ENCODE results near the gene GALNT14. TPM values are rescaled to one million over a fixed set of nuclear protein-coding genes. Genes with fewer than 3 reads are reported as not detected.

Gene GALNT14
- total RNA-seq, 1 donor from 2014 or later: 14.4 TPM

DNA sequence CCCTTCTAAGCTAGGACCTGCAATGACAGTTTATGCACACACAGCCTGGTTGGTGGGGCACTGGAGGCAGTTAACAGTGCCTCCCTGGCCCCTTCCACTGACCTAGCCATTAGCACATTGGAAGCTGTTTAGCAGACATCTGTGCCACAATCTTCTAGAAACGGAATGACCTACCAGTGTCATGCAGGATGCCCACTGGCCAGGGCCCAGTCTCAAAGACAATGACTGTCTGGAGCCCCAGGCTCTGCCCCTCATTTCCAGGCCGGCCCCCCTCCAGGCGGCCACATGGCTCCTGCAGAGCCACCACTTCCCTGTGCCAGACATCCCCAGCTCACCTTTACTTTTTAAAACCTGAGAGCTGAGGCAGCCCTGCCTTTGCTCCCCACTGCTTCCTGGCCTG lies 207.5 kb downstream of the GALNT14 start:
- no peak overlapping the region for H3K27ac Mint-ChIP-seq (ENCODE audit: unreplicated experiment)
- no peaks in the 10 kb centered on the region for H3K4me1 Mint-ChIP-seq (ENCODE audit: low read depth, unreplicated experiment)
- TF ChIP-seq, protein P1, sequence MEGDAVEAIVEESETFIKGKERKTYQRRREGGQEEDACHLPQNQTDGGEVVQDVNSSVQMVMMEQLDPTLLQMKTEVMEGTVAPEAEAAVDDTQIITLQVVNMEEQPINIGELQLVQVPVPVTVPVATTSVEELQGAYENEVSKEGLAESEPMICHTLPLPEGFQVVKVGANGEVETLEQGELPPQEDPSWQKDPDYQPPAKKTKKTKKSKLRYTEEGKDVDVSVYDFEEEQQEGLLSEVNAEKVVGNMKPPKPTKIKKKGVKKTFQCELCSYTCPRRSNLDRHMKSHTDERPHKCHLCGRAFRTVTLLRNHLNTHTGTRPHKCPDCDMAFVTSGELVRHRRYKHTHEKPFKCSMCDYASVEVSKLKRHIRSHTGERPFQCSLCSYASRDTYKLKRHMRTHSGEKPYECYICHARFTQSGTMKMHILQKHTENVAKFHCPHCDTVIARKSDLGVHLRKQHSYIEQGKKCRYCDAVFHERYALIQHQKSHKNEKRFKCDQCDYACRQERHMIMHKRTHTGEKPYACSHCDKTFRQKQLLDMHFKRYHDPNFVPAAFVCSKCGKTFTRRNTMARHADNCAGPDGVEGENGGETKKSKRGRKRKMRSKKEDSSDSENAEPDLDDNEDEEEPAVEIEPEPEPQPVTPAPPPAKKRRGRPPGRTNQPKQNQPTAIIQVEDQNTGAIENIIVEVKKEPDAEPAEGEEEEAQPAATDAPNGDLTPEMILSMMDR (IDR thresholded peaks at IDR 0.05; ENCODE audit: partially characterized antibody, unreplicated experiment): no peak
- no peaks in the 10 kb centered on the region for H3K9me3 Mint-ChIP-seq (ENCODE audit: unreplicated experiment)
- H3K36me3 Mint-ChIP-seq (ENCODE audit: unreplicated experiment): no peaks in the 10 kb centered on the region
- no peak overlapping the region for H3K4me3 Mint-ChIP-seq (ENCODE audit: unreplicated experiment)
- peaks cover 2% of the 10 kb centered on the region for H3K27me3 Mint-ChIP-seq (ENCODE audit: unreplicated experiment)
- no peak for DNase-seq

GRCh38 chr2:30927465-30928075 lies 210.7 kb downstream of the GALNT14 start:
- TF ChIP-seq, protein P1 (IDR thresholded peaks at IDR 0.05; ENCODE audit: partially characterized antibody, unreplicated experiment): no peak
- Mint-ChIP-seq H3K27me3 (ENCODE audit: unreplicated experiment) (peaks cover 2% of the 10 kb centered on the region), H3K9me3 (ENCODE audit: unreplicated experiment) (no peaks in the 10 kb centered on the region), H3K4me1 (ENCODE audit: low read depth, unreplicated experiment) (no peaks in the 10 kb centered on the region), H3K4me3 (ENCODE audit: unreplicated experiment) (no peak overlapping the region), H3K36me3 (ENCODE audit: unreplicated experiment) (no peaks in the 10 kb centered on the region), H3K27ac (ENCODE audit: unreplicated experiment) (no peak overlapping the region)
- peak; percentile 40 for DNase-seq

DNA sequence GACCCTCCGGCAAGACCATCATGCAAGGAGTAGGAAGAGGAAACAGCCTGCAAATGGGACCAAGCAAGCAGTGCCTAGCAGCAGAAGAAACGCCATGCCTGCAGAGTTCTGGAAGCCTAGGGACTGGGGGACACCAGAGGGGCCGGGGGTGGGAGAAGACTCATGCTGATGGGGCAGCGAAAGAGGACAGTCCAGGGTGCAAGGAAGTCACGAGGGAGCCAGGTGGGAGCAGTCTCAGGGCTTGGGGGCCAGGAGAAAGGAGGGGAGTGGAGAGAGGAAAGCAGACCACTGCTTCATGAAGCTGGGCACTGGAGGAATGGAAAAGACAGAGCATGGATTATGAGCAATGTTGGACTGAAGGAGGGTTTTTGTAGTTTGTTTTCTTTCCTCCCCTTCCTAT lies 211.6 kb downstream of the GALNT14 start:
- peaks cover 2% of the 10 kb centered on the region for H3K27me3 Mint-ChIP-seq (ENCODE audit: unreplicated experiment)
- TF ChIP-seq, protein P1 (IDR thresholded peaks at IDR 0.05; ENCODE audit: partially characterized antibody, unreplicated experiment): no peak
- no peak for DNase-seq
- H3K36me3 Mint-ChIP-seq (ENCODE audit: unreplicated experiment): no peaks in the 10 kb centered on the region
- H3K4me3 Mint-ChIP-seq (ENCODE audit: unreplicated experiment): no peak overlapping the region
- H3K27ac Mint-ChIP-seq (ENCODE audit: unreplicated experiment): no peak overlapping the region
- no peaks in the 10 kb centered on the region for H3K4me1 Mint-ChIP-seq (ENCODE audit: low read depth, unreplicated experiment)
- H3K9me3 Mint-ChIP-seq (ENCODE audit: unreplicated experiment): peaks cover 1% of the 10 kb centered on the region

GRCh38 chr2:30923623-30924022 lies 214.6 kb downstream of the GALNT14 start:
- DNase-seq: no peak
- peaks cover 1% of the 10 kb centered on the region for H3K9me3 Mint-ChIP-seq (ENCODE audit: unreplicated experiment)
- no peaks in the 10 kb centered on the region for H3K4me1 Mint-ChIP-seq (ENCODE audit: low read depth, unreplicated experiment)
- no peaks in the 10 kb centered on the region for H3K36me3 Mint-ChIP-seq (ENCODE audit: unreplicated experiment)
- H3K4me3 Mint-ChIP-seq (ENCODE audit: unreplicated experiment): no peak overlapping the region
- H3K27ac Mint-ChIP-seq (ENCODE audit: unreplicated experiment): no peak overlapping the region
- no peaks in the 10 kb centered on the region for H3K27me3 Mint-ChIP-seq (ENCODE audit: unreplicated experiment)
- TF ChIP-seq, protein P1 (IDR thresholded peaks at IDR 0.05; ENCODE audit: partially characterized antibody, unreplicated experiment): no peak

- Mint-ChIP-seq H3K36me3 (ENCODE audit: unreplicated experiment) (no peaks in the 10 kb centered on the region), H3K4me3 (ENCODE audit: unreplicated experiment) (no peak overlapping the region), H3K9me3 (ENCODE audit: unreplicated experiment) (peaks cover 1% of the 10 kb centered on the region), H3K4me1 (ENCODE audit: low read depth, unreplicated experiment) (no peaks in the 10 kb centered on the region), H3K27ac (ENCODE audit: unreplicated experiment) (no peak overlapping the region), H3K27me3 (ENCODE audit: unreplicated experiment) (peaks cover 2% of the 10 kb centered on the region)
- DNase-seq: no peak
- TF ChIP-seq, protein P1 (IDR thresholded peaks at IDR 0.05; ENCODE audit: partially characterized antibody, unreplicated experiment): no peak
These were observed 217.7 kb downstream of the GALNT14 start for GRCh38 chr2:30920511-30920910.

Data from glutamatergic neuron (in vitro differentiated cells).